Uterus (tissue), 4 donors: ENCODE measurements around the gene YBEY. TPM values are rescaled to one million over a fixed set of nuclear protein-coding genes. Genes with fewer than 3 reads are reported as not detected.
A peak's percentile ranks its signal among the peaks of the same experiment; 100 is the strongest.

Experiments used
- DNase-seq, 2 donors: peaks; one replicate each; pipeline ENCODE4 v3.0.0-alpha.2; 2019 to 2020
- H3K27ac ChIP-seq, 2 donors: fragments of 200-600 bp; sonication (generic); 1 replicate in 1 of 2; 2 replicates in 1 of 2; pipeline ENCODE4 v1.5.1; 2016 to 2018
- H3K27me3 ChIP-seq, 2 donors: fragments of 200-600 bp; sonication (generic); one replicate each; pipeline ENCODE4 v1.5.1; 2018 to 2019; ENCODE audit warnings: control low read depth in 1 of 2
- H3K36me3 ChIP-seq, 2 donors: fragments of 200-600 bp; sonication (generic); one replicate each; pipeline ENCODE4 v1.5.1; 2019; ENCODE audit warnings: control low read depth in 1 of 2
- H3K4me1 ChIP-seq, 2 donors: fragments of 200-600 bp; sonication (generic); one replicate each; pipeline ENCODE4 v1.5.1; 2018 to 2019; ENCODE audit warnings: control low read depth in 1 of 2
- H3K4me3 ChIP-seq, 2 donors: fragments of 200-600 bp; sonication (generic); 1 replicate in 1 of 2; 2 replicates in 1 of 2; pipeline ENCODE4 v1.5.1; 2018 to 2019; ENCODE audit warnings: mild to moderate bottlenecking in 1 of 2
- H3K9me3 ChIP-seq, 2 donors: fragments of 200-600 bp; sonication (generic); one replicate each; pipeline ENCODE4 v1.5.1; 2019; ENCODE audit warnings: control low read depth in 1 of 2
- CTCF ChIP-seq, 4 experiments: fragments of 200-600 bp in 2 of 4; fragments of 450-650 bp in 2 of 4; sonication (generic) in 2 of 4; IDR thresholded peaks; one replicate each; pipeline ENCODE4 v1.5.1; 2016 to 2019; ENCODE audit warnings: antibody characterized with exemption in 4 of 4, mild to moderate bottlenecking in 2 of 4, moderate library complexity in 1 of 4
- POLR2A ChIP-seq, 2 donors: fragments of 450-650 bp; IDR thresholded peaks; one replicate each; pipeline ENCODE4 v1.6.1; 2016; ENCODE audit warnings: antibody characterized with exemption in 2 of 2, mild to moderate bottlenecking in 1 of 2, moderate library complexity in 1 of 2
- intact Hi-C: fragments of 100-400 bp; cut with DNase I; formaldehyde crosslinking; loops from one replicate; pipeline ENCODE4 v1.15.1; 2023; ENCODE audit warnings: low total_unique reads
- total RNA-seq, 4 donors: library from RNA; depleted of rRNA in 3 of 4; stranded (reverse); fragments of >200 nt in 3 of 4; gene quantifications; one replicate each; pipeline versions ENCODE4 v1.1.0 to v1.2.4, GENCODE V29; 2014 to 2023
- donor health status: DM: yes; HTN: yes; CAD: no.

Gene YBEY
- total RNA-seq, 4 donors from 2014 or later: 2.9 to 78.6 (median 13.0) TPM

GRCh38 chr21:46273341-46273740, 12.8 kb upstream of the YBEY start:
- H3K4me1 ChIP-seq: no peaks in the 10 kb centered on the region
- no peak overlapping the region for H3K4me3 ChIP-seq
- no peaks in the 10 kb centered on the region for H3K27me3 ChIP-seq
- H3K27ac ChIP-seq: no peak overlapping the region
- TF ChIP-seq POLR2A (IDR thresholded peaks at IDR 0.05): no peak
- intact Hi-C loops: no loop called here
- no peaks in the 10 kb centered on the region for H3K36me3 ChIP-seq
- DNase-seq: no peak
- H3K9me3 ChIP-seq: no peaks in the 10 kb centered on the region

GRCh38 chr21:46274797-46275390, 11.2 kb upstream of the YBEY start:
- Histone ChIP-seq H3K27ac (no peak overlapping the region), H3K27me3 (no peaks in the 10 kb centered on the region), H3K36me3 (no peaks in the 10 kb centered on the region), H3K4me1 (no peaks in the 10 kb centered on the region), H3K4me3 (no peak overlapping the region), H3K9me3 (no peaks in the 10 kb centered on the region)
- no peak for DNase-seq
- intact Hi-C loops: no loop called here
- no peak for TF ChIP-seq POLR2A (IDR thresholded peaks at IDR 0.05)
- no peak for TF ChIP-seq CTCF (IDR thresholded peaks at IDR 0.05)

GRCh38 chr21:46284077-46284644, 2.0 kb upstream of the YBEY start:
- Histone ChIP-seq H3K27ac (no peak overlapping the region), H3K4me1 (peaks cover 9 to 12% of the 10 kb centered on the region in 2 donors)
- intact Hi-C loops: no loop called here

GRCh38 chr21:46284733-46285132, 1.4 kb upstream of the YBEY start:
- H3K4me1 ChIP-seq: peaks cover 9 to 12% of the 10 kb centered on the region in 2 donors
- no peaks in the 10 kb centered on the region for H3K9me3 ChIP-seq
- peak overlapping the region in 1 of 2 donors; percentile 89 for H3K27ac ChIP-seq
- no peak overlapping the region for H3K4me3 ChIP-seq
- H3K27me3 ChIP-seq: no peaks in the 10 kb centered on the region
- TF ChIP-seq CTCF (IDR thresholded peaks at IDR 0.05) (no peak), POLR2A (IDR thresholded peaks at IDR 0.05) (no peak)
- H3K36me3 ChIP-seq: no peaks in the 10 kb centered on the region
- intact Hi-C loops: no loop called here
- DNase-seq: no peak

More at GRCh38 chr21:46284077-46284644, 2.0 kb upstream of the YBEY start:
- TF ChIP-seq CTCF (IDR thresholded peaks at IDR 0.05) (no peak), POLR2A (IDR thresholded peaks at IDR 0.05) (no peak)
- Histone ChIP-seq H3K27me3 (no peaks in the 10 kb centered on the region), H3K9me3 (no peaks in the 10 kb centered on the region), H3K4me3 (no peak overlapping the region), H3K36me3 (no peaks in the 10 kb centered on the region)
- DNase-seq: no peak

- peak within 1 kb of the TSS; percentile 77 to 80 for H3K4me3 ChIP-seq
- no peaks in the 10 kb centered on the region for H3K27me3 ChIP-seq
- TF ChIP-seq POLR2A (IDR thresholded peaks at IDR 0.05) (no peak), CTCF (IDR thresholded peaks at IDR 0.05) (no peak)
- H3K4me1 ChIP-seq: peaks cover 9 to 12% of the 10 kb centered on the region in 2 donors
- peak within 1 kb of the TSS; percentile 89 to 94 for H3K27ac ChIP-seq
- DNase-seq: no peak
- intact Hi-C loops: no loop called here
- no peaks in the 10 kb centered on the region for H3K9me3 ChIP-seq
- no peaks in the 10 kb centered on the region for H3K36me3 ChIP-seq
These were observed 908 bp upstream of the YBEY start, which contains the start of gene MCM3AP for GRCh38 chr21:46285206-46285661. Gene MCM3AP, minus strand, starts transcription at chr21:46285611. Its CDS starts 325 bp downstream, at chr21:46285286.
